H9 (cell line): ENCODE data around the gene CD151. TPM values are rescaled to one million over a fixed set of nuclear protein-coding genes. Genes with fewer than 3 reads are reported as not detected.
A peak's percentile ranks its signal among the peaks of the same experiment; 100 is the strongest.

ENCODE experiments used
- DNase-seq: peaks from one replicate; pipeline ENCODE4 v3.0.0-alpha.2; 2017
- H2AFZ ChIP-seq: one replicate; pipeline ENCODE4 v1.6.1; 2013; ENCODE audit warnings: mild to moderate bottlenecking, low read length, control low read depth, moderate library complexity
- H2AK5ac ChIP-seq: 2 replicates; pipeline ENCODE4 v1.6.1; 2013; ENCODE audit warnings: low read length, control low read depth, mixed read lengths; ENCODE audit not compliant: insufficient read length
- H2BK120ac ChIP-seq: one replicate; pipeline ENCODE4 v1.6.1; 2013; ENCODE audit warnings: low read depth, mild to moderate bottlenecking, low read length, control low read depth, inconsistent platforms; ENCODE audit not compliant: poor library complexity, severe bottlenecking
- H2BK12ac ChIP-seq: 2 replicates; pipeline ENCODE4 v1.6.1; 2013; ENCODE audit warnings: low read length, control low read depth, mixed read lengths, low read depth; ENCODE audit not compliant: insufficient read length
- H2BK15ac ChIP-seq: 2 replicates; pipeline ENCODE4 v1.6.1; 2013; ENCODE audit warnings: low read depth, low read length, control low read depth
- H2BK20ac ChIP-seq: one replicate; pipeline ENCODE4 v1.6.1; 2013; ENCODE audit warnings: low read depth, mild to moderate bottlenecking, low read length, control low read depth, inconsistent platforms; ENCODE audit not compliant: poor library complexity, severe bottlenecking
- H2BK5ac ChIP-seq: 2 replicates; pipeline ENCODE4 v1.6.1; 2013; ENCODE audit warnings: low read length, control low read depth, mixed read lengths; ENCODE audit not compliant: insufficient read length
- H3K14ac ChIP-seq: 2 replicates; pipeline ENCODE4 v1.6.1; 2013; ENCODE audit warnings: low read length, control low read depth; ENCODE audit not compliant: insufficient read depth
- H3K18ac ChIP-seq: 2 replicates; pipeline ENCODE4 v1.6.1; 2013; ENCODE audit warnings: low read depth, mild to moderate bottlenecking, mixed read lengths, low read length, control low read depth; ENCODE audit not compliant: insufficient read length
- H3K23ac ChIP-seq: 2 replicates; pipeline ENCODE4 v1.6.1; 2013; ENCODE audit warnings: low read length, control low read depth, mixed read lengths, low read depth; ENCODE audit not compliant: insufficient read length
- H3K23me2 ChIP-seq: 2 replicates; pipeline ENCODE4 v1.6.1; 2013; ENCODE audit warnings: low read depth, mild to moderate bottlenecking, mixed read lengths, low read length, control low read depth; ENCODE audit not compliant: insufficient read length, poor library complexity, severe bottlenecking
- H3K27ac ChIP-seq: 2 replicates; pipeline ENCODE4 v1.5.1; 2013; ENCODE audit warnings: low read length, control low read depth, mixed read lengths, low read depth; ENCODE audit not compliant: insufficient read length
- H3K27me3 ChIP-seq: 2 replicates; pipeline ENCODE4 v1.6.1; 2013; ENCODE audit warnings: low read length, control low read depth, inconsistent platforms; ENCODE audit not compliant: insufficient read depth
- H3K4ac ChIP-seq: 2 replicates; pipeline ENCODE4 v1.6.1; 2013; ENCODE audit warnings: low read depth, mild to moderate bottlenecking, control low read depth, inconsistent platforms, low read length, moderate library complexity
- H3K4me1 ChIP-seq: 2 replicates; pipeline ENCODE4 v1.6.1; 2013; ENCODE audit warnings: low read length, control low read depth, inconsistent platforms; ENCODE audit not compliant: insufficient read depth
- H3K4me2 ChIP-seq: 2 replicates; pipeline ENCODE4 v1.6.1; 2013; ENCODE audit warnings: low read length, control low read depth, mixed read lengths; ENCODE audit not compliant: insufficient read length, insufficient read depth
- H3K56ac ChIP-seq: 2 replicates; pipeline ENCODE4 v1.6.1; 2013; ENCODE audit warnings: low read depth, mild to moderate bottlenecking, mixed read lengths, low read length, control low read depth; ENCODE audit not compliant: insufficient read length
- H3K79me1 ChIP-seq: 2 replicates; pipeline ENCODE4 v1.6.1; 2013; ENCODE audit warnings: low read depth, mild to moderate bottlenecking, moderate library complexity, low read length, control low read depth, inconsistent platforms; ENCODE audit not compliant: insufficient read depth, poor library complexity, severe bottlenecking
- H3K79me2 ChIP-seq: 2 replicates; pipeline ENCODE4 v1.6.1; 2013; ENCODE audit warnings: low read length, control low read depth, inconsistent platforms; ENCODE audit not compliant: insufficient read depth
- H3K9ac ChIP-seq: 2 replicates; pipeline ENCODE4 v1.6.1; 2013; ENCODE audit warnings: low read length, control low read depth, mixed read lengths; ENCODE audit not compliant: insufficient read length; ENCODE audit errors: extremely low read depth
- H3K9me3 ChIP-seq: one replicate; pipeline ENCODE4 v1.6.1; 2013; ENCODE audit warnings: low read depth, low read length, inconsistent platforms; ENCODE audit not compliant: control insufficient read depth
- H3T11ph ChIP-seq: one replicate; pipeline ENCODE4 v1.6.1; 2013; ENCODE audit warnings: mild to moderate bottlenecking, low read length, control low read depth, inconsistent platforms
- H4K20me1 ChIP-seq: one replicate; pipeline ENCODE4 v1.6.1; 2013; ENCODE audit not compliant: control insufficient read depth, insufficient read length, insufficient read depth
- H4K5ac ChIP-seq: 2 replicates; pipeline ENCODE4 v1.6.1; 2013; ENCODE audit warnings: low read depth, mild to moderate bottlenecking, mixed read lengths, low read length, control low read depth; ENCODE audit not compliant: insufficient read length
- H4K8ac ChIP-seq: replicated peaks from 2 replicates; pipeline ENCODE4 v1.6.1; 2013; ENCODE audit warnings: low read length, control low read depth, mixed read lengths, low read depth; ENCODE audit not compliant: insufficient read length
- H4K91ac ChIP-seq: 2 replicates; pipeline ENCODE4 v1.6.1; 2013; ENCODE audit warnings: low read depth, mild to moderate bottlenecking, moderate library complexity, mixed read lengths, low read length, control low read depth; ENCODE audit not compliant: insufficient read length
- H3K27ac Mint-ChIP-seq, 3 experiments: 2 replicates in 2 of 3; 3 replicates in 1 of 3; pipeline ENCODE4 v1.8.0; 2020 to 2021; ENCODE audit warnings: mixed read lengths in 3 of 3, mild to moderate bottlenecking in 1 of 3, moderate library complexity in 1 of 3
- H3K27me3 Mint-ChIP-seq: 2 replicates; pipeline ENCODE4 v1.8.0; 2021; ENCODE audit warnings: low read depth, mild to moderate bottlenecking, moderate library complexity, mixed read lengths
- H3K36me3 Mint-ChIP-seq, 3 experiments: 2 replicates in 2 of 3; 3 replicates in 1 of 3; pipeline ENCODE4 v1.8.0; 2020 to 2021; ENCODE audit warnings: low read depth in 3 of 3, mixed read lengths in 3 of 3; ENCODE audit not compliant: insufficient read depth in 1 of 3
- H3K4me1 Mint-ChIP-seq, 2 experiments: 2 replicates each; pipeline ENCODE4 v1.8.0; 2020; ENCODE audit warnings: mixed read lengths in 2 of 2
- H3K4me3 Mint-ChIP-seq, 2 experiments: 2 replicates in 1 of 2; 3 replicates in 1 of 2; pipeline ENCODE4 v1.8.0; 2020 to 2021; ENCODE audit warnings: mild to moderate bottlenecking in 2 of 2, mixed read lengths in 2 of 2, moderate library complexity in 1 of 2
- H3K9me3 Mint-ChIP-seq, 2 experiments: 2 replicates in 1 of 2; 3 replicates in 1 of 2; pipeline ENCODE4 v1.8.0; 2020; ENCODE audit warnings: mild to moderate bottlenecking in 2 of 2, mixed read lengths in 2 of 2, moderate library complexity in 1 of 2
- WGBS: extraction: QIAGEN DNeasy Blood & Tissue Kit; methylation state at CpG from one replicate; pipeline ENCODE4 v1.1.7; 2013; ENCODE audit warnings: missing lambda C conversion rate, low lambda C conversion rate, mixed read lengths; ENCODE audit not compliant: insufficient read length; ENCODE audit errors: extremely low coverage; 5-methylcytosine and 5-hydroxymethylcytosine counted together
- total RNA-seq: library from RNA; stranded (reverse); gene quantifications from 2 replicates; pipeline ENCODE4 v1.2.1, GENCODE V29; 2021
- TF ChIP-seq, protein P1 (sequence below): fragments of 200-600 bp; sonication (generic); conservative IDR thresholded peaks from 3 replicates; pipeline ENCODE4 v1.8.0; 2021; ENCODE audit warnings: antibody characterized with exemption, mild to moderate bottlenecking

The CD151 gene
- total RNA-seq, 1 experiment from 2014 or later = 138 TPM

- H3K36me3 Mint-ChIP-seq = peaks cover 2 to 8% (median 8%) of the 10 kb centered on the region in 3 experiments; a peak in 5 of 7 replicates
- peaks cover 11% of the 10 kb centered on the region for H3K23me2 ChIP-seq
- peak overlapping the region; percentile 64 to 79 for H3K4me3 Mint-ChIP-seq
- no peaks in the 10 kb centered on the region for H3K9me3 ChIP-seq
- H2BK5ac ChIP-seq = no peak overlapping the region
- H3K27me3 ChIP-seq = no peaks in the 10 kb centered on the region
- H4K91ac ChIP-seq = no peak overlapping the region
- no peak for DNase-seq
- WGBS = no CpG with 5 or more reads among the region's 26 CpGs
- H3K27ac Mint-ChIP-seq = no peak overlapping the region
- no peak overlapping the region for H3K18ac ChIP-seq
- H3K23ac ChIP-seq = no peak overlapping the region
- no peak overlapping the region for H4K8ac ChIP-seq
- TF ChIP-seq, protein P1, sequence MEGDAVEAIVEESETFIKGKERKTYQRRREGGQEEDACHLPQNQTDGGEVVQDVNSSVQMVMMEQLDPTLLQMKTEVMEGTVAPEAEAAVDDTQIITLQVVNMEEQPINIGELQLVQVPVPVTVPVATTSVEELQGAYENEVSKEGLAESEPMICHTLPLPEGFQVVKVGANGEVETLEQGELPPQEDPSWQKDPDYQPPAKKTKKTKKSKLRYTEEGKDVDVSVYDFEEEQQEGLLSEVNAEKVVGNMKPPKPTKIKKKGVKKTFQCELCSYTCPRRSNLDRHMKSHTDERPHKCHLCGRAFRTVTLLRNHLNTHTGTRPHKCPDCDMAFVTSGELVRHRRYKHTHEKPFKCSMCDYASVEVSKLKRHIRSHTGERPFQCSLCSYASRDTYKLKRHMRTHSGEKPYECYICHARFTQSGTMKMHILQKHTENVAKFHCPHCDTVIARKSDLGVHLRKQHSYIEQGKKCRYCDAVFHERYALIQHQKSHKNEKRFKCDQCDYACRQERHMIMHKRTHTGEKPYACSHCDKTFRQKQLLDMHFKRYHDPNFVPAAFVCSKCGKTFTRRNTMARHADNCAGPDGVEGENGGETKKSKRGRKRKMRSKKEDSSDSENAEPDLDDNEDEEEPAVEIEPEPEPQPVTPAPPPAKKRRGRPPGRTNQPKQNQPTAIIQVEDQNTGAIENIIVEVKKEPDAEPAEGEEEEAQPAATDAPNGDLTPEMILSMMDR = no peak
- H3K4ac ChIP-seq = no peak overlapping the region
- H3K14ac ChIP-seq = no peak overlapping the region
- no peaks in the 10 kb centered on the region for H3K79me1 ChIP-seq
- no peak overlapping the region for H3K9ac ChIP-seq
- H2AK5ac ChIP-seq = no peak overlapping the region
- H3K79me2 ChIP-seq = no peaks in the 10 kb centered on the region
- H2BK120ac ChIP-seq = no peak overlapping the region
- H3K27me3 Mint-ChIP-seq = no peaks in the 10 kb centered on the region
- H3K9me3 Mint-ChIP-seq = no peaks in the 10 kb centered on the region
- no peak overlapping the region for H3T11ph ChIP-seq
- H2AFZ ChIP-seq = no peak overlapping the region
- H2BK20ac ChIP-seq = no peak overlapping the region
- no peak overlapping the region for H3K27ac ChIP-seq
- no peaks in the 10 kb centered on the region for H4K20me1 ChIP-seq
- H2BK12ac ChIP-seq = no peak overlapping the region
- H3K4me1 ChIP-seq = no peaks in the 10 kb centered on the region
- peaks cover 11 to 19% of the 10 kb centered on the region in 2 experiments for H3K4me1 Mint-ChIP-seq
- no peak overlapping the region for H4K5ac ChIP-seq
- peak overlapping the region; percentile 56 for H3K4me2 ChIP-seq
- H2BK15ac ChIP-seq = no peak overlapping the region
- no peak overlapping the region for H3K56ac ChIP-seq
Observed at GRCh38 chr11:803770-804598, 28.8 kb upstream of the CD151 start.
